Muscle layer of duodenum (tissue), 2 donors: ENCODE results near the gene IL33.

Experiments used
- H3K27ac ChIP-seq: one replicate; pipeline ENCODE4 v1.7.0; 2013; ENCODE audit warnings: mild to moderate bottlenecking, low read length
- H3K27me3 ChIP-seq: one replicate; pipeline ENCODE4 v1.7.0; 2013; ENCODE audit warnings: low read depth, mild to moderate bottlenecking, control low read depth, low read length
- H3K36me3 ChIP-seq, 2 donors: one replicate each; pipeline ENCODE4 v1.7.0; 2013; ENCODE audit warnings: low read length in 2 of 2, control low read depth in 1 of 2, mild to moderate bottlenecking in 1 of 2; ENCODE audit not compliant: insufficient read depth in 2 of 2, control insufficient read depth in 1 of 2
- H3K4me1 ChIP-seq, 2 donors: one replicate each; pipeline ENCODE4 v1.7.0; 2013; ENCODE audit warnings: low read length in 2 of 2, mild to moderate bottlenecking in 2 of 2, control low read depth in 1 of 2, moderate library complexity in 1 of 2; ENCODE audit not compliant: insufficient read depth in 2 of 2, control insufficient read depth in 1 of 2
- H3K4me3 ChIP-seq, 2 donors: one replicate each; pipeline ENCODE4 v1.7.0; 2013; ENCODE audit warnings: low read length in 2 of 2, low read depth in 1 of 2, mild to moderate bottlenecking in 1 of 2
- H3K9me3 ChIP-seq, 2 donors: one replicate each; pipeline ENCODE4 v1.7.0; 2013; ENCODE audit warnings: low read length in 2 of 2, control low read depth in 1 of 2, mild to moderate bottlenecking in 1 of 2; ENCODE audit not compliant: control insufficient read depth in 1 of 2
- donor health status: healthy.

The IL33 gene

GRCh38 chr9:6305954-6306563 is 90.5 kb downstream of the IL33 start:
- Histone ChIP-seq H3K27ac (no peak overlapping the region), H3K4me1 (no peaks in the 10 kb centered on the region), H3K27me3 (no peaks in the 10 kb centered on the region), H3K36me3 (no peaks in the 10 kb centered on the region), H3K9me3 (no peaks in the 10 kb centered on the region), H3K4me3 (no peak overlapping the region)
